Fibroblast of lung (primary cell): ENCODE measurements around the gene AKNA.

ENCODE experiments used
- EZH2 ChIP-seq: IDR thresholded peaks from 2 replicates; pipeline ENCODE4 v1.5.1; 2012; ENCODE audit warnings: low read length, control low read depth, mild to moderate bottlenecking; ENCODE audit errors: missing control alignments
- TF ChIP-seq, protein P1 (sequence below), 2 donors: IDR thresholded peaks in 1 of 2; conservative IDR thresholded peaks in 1 of 2; 1 replicate in 1 of 2; 2 replicates in 1 of 2; pipeline ENCODE4 v1.5.1; 2011 to 2012; ENCODE audit warnings: low read length in 2 of 2, control low read depth in 1 of 2, inconsistent platforms in 1 of 2, low read depth in 1 of 2, mild to moderate bottlenecking in 1 of 2

DNA sequence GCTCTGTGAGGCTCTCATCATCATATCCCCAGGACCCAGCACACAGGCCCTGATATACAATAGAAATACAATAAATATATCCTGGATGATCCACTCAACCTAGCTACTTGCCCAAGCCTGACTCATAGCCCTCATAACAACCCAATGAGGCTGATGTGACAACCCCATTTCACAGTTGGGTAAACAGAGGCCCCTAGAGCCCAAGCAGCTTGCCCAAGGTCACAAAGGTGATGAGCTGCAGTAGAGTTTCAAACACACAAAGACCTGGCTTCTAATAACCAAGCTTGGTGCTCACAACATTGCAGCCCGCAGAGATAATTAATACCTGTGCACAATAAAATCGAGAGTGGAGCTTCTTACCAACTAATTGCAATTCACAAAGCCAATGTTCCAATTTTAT is 3.2 kb upstream of the AKNA start:
- TF ChIP-seq, protein P1, sequence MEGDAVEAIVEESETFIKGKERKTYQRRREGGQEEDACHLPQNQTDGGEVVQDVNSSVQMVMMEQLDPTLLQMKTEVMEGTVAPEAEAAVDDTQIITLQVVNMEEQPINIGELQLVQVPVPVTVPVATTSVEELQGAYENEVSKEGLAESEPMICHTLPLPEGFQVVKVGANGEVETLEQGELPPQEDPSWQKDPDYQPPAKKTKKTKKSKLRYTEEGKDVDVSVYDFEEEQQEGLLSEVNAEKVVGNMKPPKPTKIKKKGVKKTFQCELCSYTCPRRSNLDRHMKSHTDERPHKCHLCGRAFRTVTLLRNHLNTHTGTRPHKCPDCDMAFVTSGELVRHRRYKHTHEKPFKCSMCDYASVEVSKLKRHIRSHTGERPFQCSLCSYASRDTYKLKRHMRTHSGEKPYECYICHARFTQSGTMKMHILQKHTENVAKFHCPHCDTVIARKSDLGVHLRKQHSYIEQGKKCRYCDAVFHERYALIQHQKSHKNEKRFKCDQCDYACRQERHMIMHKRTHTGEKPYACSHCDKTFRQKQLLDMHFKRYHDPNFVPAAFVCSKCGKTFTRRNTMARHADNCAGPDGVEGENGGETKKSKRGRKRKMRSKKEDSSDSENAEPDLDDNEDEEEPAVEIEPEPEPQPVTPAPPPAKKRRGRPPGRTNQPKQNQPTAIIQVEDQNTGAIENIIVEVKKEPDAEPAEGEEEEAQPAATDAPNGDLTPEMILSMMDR (conservative IDR thresholded peaks at IDR 0.05 in 1 of 2, IDR thresholded peaks at IDR 0.05 in 1 of 2; ENCODE audit: low read depth in 1 of 2, low read length in 2 of 2), result no peak
- TF ChIP-seq EZH2, result no peak
